RWPE1 (cell line): ENCODE results near the gene ZCCHC24.

Experiments
- CTCF ChIA-PET: fragments of 350-600 bp; sonication (Branson Sonifier 250); formaldehyde crosslinking; extraction: SDS; loops from one replicate; lab custom pipeline; 2021; lab: Yijun Ruan, JAX
- POLR2A ChIA-PET: fragments of 400-600 bp; formaldehyde crosslinking; extraction: SDS; loops from one replicate; lab custom pipeline; 2020; ENCODE audit warnings: antibody characterized with exemption; ENCODE audit not compliant: low non-redundant PET; lab: Yijun Ruan, JAX
- DNase-seq: peaks from one replicate; pipeline ENCODE4 v3.0.0; 2012; ENCODE audit warnings: low spot score
- H3K27ac ChIP-seq: fragments of 450-650 bp; 2 replicates; pipeline ENCODE4 v1.5.1; 2017
- CTCF ChIP-seq: fragments of 450-650 bp; conservative IDR thresholded peaks from 2 replicates; pipeline ENCODE4 v1.5.1; 2017; ENCODE audit warnings: low read depth, mild to moderate bottlenecking

ZCCHC24 gene

GRCh38 chr10:79390551-79391229 is 54.7 kb downstream of the ZCCHC24 start:
- CTCF ChIA-PET = interaction anchor here (0.8 kb wide), 1 partner anchor 77 kb away, joined by 3 read pairs; no protein-coding TSS in a partner anchor
- DNase-seq = no peak

GRCh38 chr10:79390057-79390456 is 55.4 kb downstream of the ZCCHC24 start:
- POLR2A ChIA-PET = no interaction called here
- no peak overlapping the region for H3K27ac ChIP-seq
- no peak for TF ChIP-seq CTCF
- CTCF ChIA-PET = interaction anchor here (0.8 kb wide), 1 partner anchor 78 kb away, joined by 3 read pairs; no protein-coding TSS in a partner anchor
- DNase-seq = no peak

More at GRCh38 chr10:79390551-79391229, 54.7 kb downstream of the ZCCHC24 start:
- POLR2A ChIA-PET = no interaction called here
- H3K27ac ChIP-seq = no peak overlapping the region
- no peak for TF ChIP-seq CTCF

- POLR2A ChIA-PET = no interaction called here
- no peak overlapping the region for H3K27ac ChIP-seq
- DNase-seq = no peak
- no peak for TF ChIP-seq CTCF
- CTCF ChIA-PET = interaction anchor here (1.8 kb wide), 1 partner anchor 13 kb away, joined by 11 read pairs; no protein-coding TSS in a partner anchor
Observed at GRCh38 chr10:79387974-79388850, 57.2 kb downstream of the ZCCHC24 start.

GRCh38 chr10:79387466-79387973 is 57.9 kb downstream of the ZCCHC24 start:
- TF ChIP-seq CTCF = no peak
- no peak overlapping the region for H3K27ac ChIP-seq
- DNase-seq = no peak
- POLR2A ChIA-PET = no interaction called here
- CTCF ChIA-PET = interaction anchor here (1.8 kb wide), 1 partner anchor 13 kb away, joined by 11 read pairs; no protein-coding TSS in a partner anchor

GRCh38 chr10:79386637-79387465 is 58.6 kb downstream of the ZCCHC24 start:
- no peak overlapping the region for H3K27ac ChIP-seq
- DNase-seq = no peak
- ChIA-PET CTCF (interaction anchor here (1.8 kb wide), 1 partner anchor 12 kb away, joined by 11 read pairs; no protein-coding TSS in a partner anchor), POLR2A (no interaction called here)
- TF ChIP-seq CTCF = no peak
